Measurements from ENCODE around the gene ATP1A3.

ATP1A3 gene

DNA sequence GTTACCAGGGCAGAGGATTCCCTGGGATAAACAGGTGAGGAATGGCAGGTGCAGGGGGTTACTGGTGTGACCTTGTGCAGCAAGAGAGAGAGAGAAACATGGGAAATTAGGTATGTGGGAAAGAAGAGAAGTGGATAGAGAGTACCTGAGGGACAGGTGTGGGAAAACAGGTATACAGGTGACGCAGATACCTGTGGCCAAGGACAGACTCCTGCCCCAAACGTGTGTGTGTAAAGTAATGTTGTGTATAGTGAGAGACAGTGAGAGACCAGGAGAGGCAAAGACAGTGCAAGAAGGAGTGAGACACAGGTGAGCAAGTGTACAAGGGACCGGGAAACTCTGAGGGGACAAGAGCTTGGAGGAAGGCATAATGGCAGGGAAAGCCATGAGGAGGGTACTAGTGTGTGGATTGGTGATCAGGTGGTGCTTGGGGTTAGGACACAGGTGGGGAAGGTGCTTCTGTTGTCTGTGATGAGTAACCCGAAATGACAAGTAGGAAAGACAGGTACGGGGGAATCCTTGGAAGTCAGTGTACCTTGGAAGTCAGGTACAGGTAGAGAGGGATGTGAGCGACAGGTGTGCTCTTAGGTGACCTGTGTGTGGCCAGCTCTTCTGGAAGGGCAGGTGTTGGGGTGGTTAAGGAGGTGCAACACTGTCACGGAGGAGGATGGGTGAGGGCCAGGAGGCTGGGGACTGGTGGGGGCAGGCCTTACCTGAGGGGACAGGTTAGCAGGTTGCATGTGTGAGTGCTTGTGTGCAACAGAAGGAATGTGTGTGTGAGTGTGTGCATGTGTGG is 68.6 kb downstream of the ATP1A3 start:
- no peak overlapping the region for H3K27ac Mint-ChIP-seq
- H3K9me3 Mint-ChIP-seq: no peaks in the 10 kb centered on the region
- H3K27me3 Mint-ChIP-seq: peaks cover 14% of the 10 kb centered on the region
- H3K4me3 Mint-ChIP-seq: no peak overlapping the region
- H3K36me3 Mint-ChIP-seq (ENCODE audit: low read depth): no peaks in the 10 kb centered on the region
- peaks cover 37% of the 10 kb centered on the region for H3K4me1 Mint-ChIP-seq (ENCODE audit: low read depth)

GRCh38 chr19:41924151-41925145 is 69.6 kb downstream of the ATP1A3 start:
- Mint-ChIP-seq H3K9me3 (no peaks in the 10 kb centered on the region), H3K27me3 (peaks cover 14% of the 10 kb centered on the region), H3K4me1 (ENCODE audit: low read depth) (peaks cover 30% of the 10 kb centered on the region), H3K4me3 (no peak overlapping the region), H3K36me3 (ENCODE audit: low read depth) (no peaks in the 10 kb centered on the region), H3K27ac (no peak overlapping the region)

GRCh38 chr19:41923045-41923788 is 70.8 kb downstream of the ATP1A3 start:
- Mint-ChIP-seq H3K27me3 (peaks cover 10% of the 10 kb centered on the region), H3K4me3 (no peak overlapping the region), H3K4me1 (ENCODE audit: low read depth) (peaks cover 22% of the 10 kb centered on the region), H3K27ac (peak overlapping the region; percentile 43), H3K36me3 (ENCODE audit: low read depth) (no peaks in the 10 kb centered on the region), H3K9me3 (no peaks in the 10 kb centered on the region)

GRCh38 chr19:41922585-41922984 is 71.4 kb downstream of the ATP1A3 start:
- Mint-ChIP-seq H3K36me3 (ENCODE audit: low read depth) (no peaks in the 10 kb centered on the region), H3K27me3 (peaks cover 10% of the 10 kb centered on the region), H3K9me3 (no peaks in the 10 kb centered on the region), H3K4me3 (no peak overlapping the region), H3K4me1 (ENCODE audit: low read depth) (peaks cover 22% of the 10 kb centered on the region), H3K27ac (no peak overlapping the region)

DNA sequence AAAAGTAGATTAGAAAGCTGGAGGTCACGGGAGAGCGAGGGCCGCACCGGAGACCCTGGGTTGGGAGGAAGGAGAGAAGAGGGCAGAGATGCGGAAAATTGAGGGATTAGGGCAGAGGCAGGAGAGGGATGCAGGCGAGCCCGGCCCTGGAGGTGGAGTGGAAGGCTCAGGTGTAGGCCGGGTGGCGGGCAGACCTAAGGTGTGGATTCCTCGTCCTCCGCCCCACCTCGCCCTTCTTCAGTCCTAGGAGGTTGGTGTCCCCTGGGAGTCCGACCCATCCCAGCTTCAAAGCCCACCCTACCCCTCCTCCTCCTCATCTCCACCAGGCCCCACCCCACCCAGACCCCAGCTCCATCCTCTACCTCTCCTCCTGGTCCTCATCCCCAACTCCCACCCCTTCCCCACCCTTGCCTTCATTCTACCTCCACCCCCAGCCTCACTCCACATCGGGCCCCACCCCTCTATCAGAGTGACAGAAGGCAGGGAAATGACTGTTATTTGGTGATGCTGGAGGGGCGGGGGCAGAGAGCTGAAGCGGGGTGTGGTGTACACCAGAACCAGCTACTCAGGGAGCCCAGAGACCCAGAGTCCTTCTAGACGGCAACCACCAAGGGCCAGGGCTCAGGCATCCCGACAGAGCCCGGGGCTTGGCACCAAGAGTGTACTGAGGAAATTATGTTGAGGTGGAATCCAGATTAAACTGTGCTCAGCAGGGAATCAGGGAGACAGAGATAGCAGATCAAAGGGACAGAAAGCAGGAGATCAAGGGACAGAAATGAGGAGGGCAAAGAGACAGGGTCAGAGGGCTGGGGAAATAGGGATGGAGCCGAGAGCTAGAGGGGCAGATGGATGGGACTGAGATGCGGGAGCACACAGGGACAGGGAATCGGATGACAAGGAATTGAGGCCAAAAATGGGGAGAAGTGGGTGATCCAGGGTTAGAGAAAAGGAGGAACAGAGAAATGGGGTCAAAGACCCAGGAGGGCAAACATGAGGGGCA is 72.2 kb downstream of the ATP1A3 start:
- Mint-ChIP-seq H3K27me3 (peaks cover 10% of the 10 kb centered on the region), H3K27ac (no peak overlapping the region), H3K9me3 (no peaks in the 10 kb centered on the region), H3K4me3 (no peak overlapping the region), H3K4me1 (ENCODE audit: low read depth) (peaks cover 22% of the 10 kb centered on the region), H3K36me3 (ENCODE audit: low read depth) (no peaks in the 10 kb centered on the region)

- no peak overlapping the region for H3K27ac Mint-ChIP-seq
- H3K27me3 Mint-ChIP-seq: peaks cover 10% of the 10 kb centered on the region
- H3K4me3 Mint-ChIP-seq: no peak overlapping the region
- H3K9me3 Mint-ChIP-seq: no peaks in the 10 kb centered on the region
- no peaks in the 10 kb centered on the region for H3K36me3 Mint-ChIP-seq (ENCODE audit: low read depth)
- peaks cover 22% of the 10 kb centered on the region for H3K4me1 Mint-ChIP-seq (ENCODE audit: low read depth)
These were observed 73.0 kb downstream of the ATP1A3 start for GRCh38 chr19:41920882-41921576.

DNA sequence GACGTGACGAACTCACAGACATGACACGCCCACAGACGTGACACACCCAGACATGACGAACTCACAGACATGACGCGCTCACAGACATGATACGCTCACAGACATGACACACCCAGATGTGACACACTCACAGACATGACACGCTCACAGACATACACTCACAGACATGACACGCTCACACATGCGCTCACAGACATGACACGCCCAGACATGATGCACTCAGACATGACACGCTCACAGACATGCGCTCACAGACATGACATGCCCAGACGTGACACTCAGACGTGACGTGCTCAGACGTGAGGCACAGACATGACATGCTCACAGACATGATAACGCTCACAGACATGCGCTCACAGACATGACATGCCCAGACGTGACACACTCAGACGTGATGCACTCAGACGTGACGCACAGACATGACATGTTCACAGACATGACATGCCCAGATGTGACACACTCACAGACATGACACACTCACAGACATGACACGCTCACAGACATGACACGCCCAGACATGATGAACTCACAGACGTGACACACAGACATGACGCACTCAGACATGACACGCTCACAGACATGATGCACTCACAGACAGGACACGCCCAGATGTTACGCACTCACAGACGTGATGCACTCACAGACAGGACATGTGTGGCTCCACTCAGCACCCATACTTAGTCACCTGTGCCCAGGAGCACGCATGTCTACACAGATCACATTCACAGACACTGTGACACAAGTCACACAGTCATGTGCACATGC is 73.9 kb downstream of the ATP1A3 start:
- H3K36me3 Mint-ChIP-seq (ENCODE audit: low read depth): no peaks in the 10 kb centered on the region
- peaks cover 10% of the 10 kb centered on the region for H3K27me3 Mint-ChIP-seq
- H3K9me3 Mint-ChIP-seq: no peaks in the 10 kb centered on the region
- H3K4me3 Mint-ChIP-seq: no peak overlapping the region
- no peak overlapping the region for H3K27ac Mint-ChIP-seq
- peaks cover 22% of the 10 kb centered on the region for H3K4me1 Mint-ChIP-seq (ENCODE audit: low read depth)

DNA sequence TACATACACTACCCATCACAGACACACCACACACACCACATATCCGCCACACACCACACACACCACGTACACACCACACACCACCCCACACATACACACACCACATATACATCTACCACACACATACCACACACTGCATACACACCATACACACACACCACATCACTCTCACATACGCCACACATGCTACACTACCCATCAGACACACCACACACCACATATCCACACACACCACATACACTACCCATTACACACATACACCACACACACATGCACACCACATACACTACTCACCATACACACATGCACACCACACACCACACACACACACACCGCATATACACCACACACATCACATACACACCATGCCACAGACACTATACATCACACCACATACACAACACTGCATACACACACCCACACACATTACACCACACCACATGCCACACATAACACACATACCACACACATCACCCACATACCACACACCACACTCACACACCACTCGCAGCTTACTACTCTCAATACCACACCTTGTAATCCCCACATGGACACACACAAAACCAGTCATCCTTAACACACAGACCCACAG is 75.3 kb downstream of the ATP1A3 start:
- Mint-ChIP-seq H3K9me3 (no peaks in the 10 kb centered on the region), H3K4me1 (ENCODE audit: low read depth) (peaks cover 23% of the 10 kb centered on the region), H3K36me3 (ENCODE audit: low read depth) (no peaks in the 10 kb centered on the region), H3K4me3 (no peak overlapping the region), H3K27ac (no peak overlapping the region), H3K27me3 (peaks cover 16% of the 10 kb centered on the region)

- H3K27me3 Mint-ChIP-seq: peaks cover 16% of the 10 kb centered on the region
- H3K27ac Mint-ChIP-seq: no peak overlapping the region
- no peaks in the 10 kb centered on the region for H3K9me3 Mint-ChIP-seq
- H3K4me1 Mint-ChIP-seq (ENCODE audit: low read depth): peaks cover 18% of the 10 kb centered on the region
- H3K36me3 Mint-ChIP-seq (ENCODE audit: low read depth): no peaks in the 10 kb centered on the region
- H3K4me3 Mint-ChIP-seq: no peak overlapping the region
These were observed 75.9 kb downstream of the ATP1A3 start for GRCh38 chr19:41918095-41918494.

GRCh38 chr19:41917676-41918075 is 76.4 kb downstream of the ATP1A3 start:
- Mint-ChIP-seq H3K9me3 (no peaks in the 10 kb centered on the region), H3K36me3 (ENCODE audit: low read depth) (no peaks in the 10 kb centered on the region), H3K4me3 (no peak overlapping the region), H3K27me3 (peaks cover 16% of the 10 kb centered on the region), H3K4me1 (ENCODE audit: low read depth) (peaks cover 16% of the 10 kb centered on the region), H3K27ac (no peak overlapping the region)
